ENCODE measurements around the gene RAB3IP.

RAB3IP gene

DNA sequence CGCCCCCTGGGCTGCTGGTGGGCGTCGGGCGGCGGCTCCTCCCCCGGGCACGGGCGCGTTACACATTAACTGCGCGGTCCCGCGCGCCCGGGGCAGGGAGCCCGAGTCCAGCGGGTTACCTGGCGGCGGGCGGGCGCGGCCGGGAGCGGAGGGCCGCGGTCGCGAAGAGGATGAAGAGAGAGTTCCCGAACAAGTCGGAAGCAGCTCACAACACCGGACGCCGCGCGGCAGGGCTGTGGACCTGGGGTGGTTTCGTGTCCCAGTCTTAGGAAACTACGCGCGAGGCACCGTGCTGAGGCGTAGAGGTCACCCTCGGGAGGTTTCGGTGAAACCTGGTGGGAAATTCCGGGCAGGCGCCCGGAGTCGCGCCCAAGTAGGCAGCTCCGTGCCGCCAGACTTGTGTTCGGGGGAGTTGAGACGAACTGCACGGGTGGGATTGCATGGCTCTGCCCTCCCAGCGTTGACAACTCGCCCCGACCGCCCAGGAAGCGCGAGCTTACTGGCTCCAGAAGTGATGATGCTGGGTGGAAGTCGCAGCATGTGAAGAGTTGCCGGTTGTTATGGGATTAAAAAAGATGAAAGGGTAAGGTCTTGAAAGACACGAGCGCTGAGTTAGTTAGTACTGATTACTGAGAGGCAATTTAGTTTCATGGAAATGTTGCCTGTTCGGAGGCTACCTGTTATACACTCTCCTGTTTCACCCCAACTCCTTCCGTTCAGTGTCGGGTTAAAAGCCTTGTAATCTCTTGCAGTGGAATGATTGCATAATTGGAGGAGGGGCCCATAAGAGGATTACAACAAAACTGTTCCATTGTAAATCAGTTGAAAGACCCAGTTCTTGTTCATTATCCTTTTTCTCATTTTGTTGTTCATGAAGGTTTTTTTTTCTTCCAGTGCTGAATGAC, 879 bp downstream of the RAB3IP start:
- H3K27me3 Mint-ChIP-seq (ENCODE audit: low read depth) = peaks cover 62% of the 10 kb centered on the region
- H3K4me3 Mint-ChIP-seq = peak overlapping the region; percentile 83 to 95 (median 88)
- no peaks in the 10 kb centered on the region for H3K9me3 Mint-ChIP-seq
- H3K27ac Mint-ChIP-seq = peak overlapping the region; percentile 80 to 94 (median 85)
- H3K4me1 Mint-ChIP-seq = peaks cover 17% of the 10 kb centered on the region
- H3K36me3 Mint-ChIP-seq (ENCODE audit: low read depth) = no peaks in the 10 kb centered on the region
- TF ChIP-seq, protein P1, sequence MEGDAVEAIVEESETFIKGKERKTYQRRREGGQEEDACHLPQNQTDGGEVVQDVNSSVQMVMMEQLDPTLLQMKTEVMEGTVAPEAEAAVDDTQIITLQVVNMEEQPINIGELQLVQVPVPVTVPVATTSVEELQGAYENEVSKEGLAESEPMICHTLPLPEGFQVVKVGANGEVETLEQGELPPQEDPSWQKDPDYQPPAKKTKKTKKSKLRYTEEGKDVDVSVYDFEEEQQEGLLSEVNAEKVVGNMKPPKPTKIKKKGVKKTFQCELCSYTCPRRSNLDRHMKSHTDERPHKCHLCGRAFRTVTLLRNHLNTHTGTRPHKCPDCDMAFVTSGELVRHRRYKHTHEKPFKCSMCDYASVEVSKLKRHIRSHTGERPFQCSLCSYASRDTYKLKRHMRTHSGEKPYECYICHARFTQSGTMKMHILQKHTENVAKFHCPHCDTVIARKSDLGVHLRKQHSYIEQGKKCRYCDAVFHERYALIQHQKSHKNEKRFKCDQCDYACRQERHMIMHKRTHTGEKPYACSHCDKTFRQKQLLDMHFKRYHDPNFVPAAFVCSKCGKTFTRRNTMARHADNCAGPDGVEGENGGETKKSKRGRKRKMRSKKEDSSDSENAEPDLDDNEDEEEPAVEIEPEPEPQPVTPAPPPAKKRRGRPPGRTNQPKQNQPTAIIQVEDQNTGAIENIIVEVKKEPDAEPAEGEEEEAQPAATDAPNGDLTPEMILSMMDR (IDR thresholded peaks at IDR 0.05; ENCODE audit: unreplicated experiment in 3 of 3) = no peak

DNA sequence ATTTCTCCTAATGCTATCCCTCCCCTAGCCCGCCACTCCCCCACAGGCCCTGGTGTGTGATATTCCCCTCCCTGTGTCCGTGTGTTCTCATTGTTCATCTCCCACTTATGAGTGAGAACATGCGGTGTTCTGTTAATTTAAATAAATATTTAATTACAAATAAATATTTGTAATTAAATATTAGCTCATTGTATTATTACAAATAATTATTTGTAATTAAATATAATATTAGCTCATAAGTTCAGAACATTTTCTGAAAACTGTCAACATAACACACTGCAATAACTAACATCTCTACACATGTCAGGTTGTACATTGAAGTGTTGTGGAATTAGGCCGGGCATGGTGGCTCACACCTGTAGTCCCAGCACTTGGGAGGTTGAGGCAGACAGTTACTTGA, 5.4 kb downstream of the RAB3IP start:
- no peaks in the 10 kb centered on the region for H3K9me3 Mint-ChIP-seq
- H3K4me3 Mint-ChIP-seq = no peak overlapping the region
- TF ChIP-seq, protein P1 (IDR thresholded peaks at IDR 0.05; ENCODE audit: unreplicated experiment in 3 of 3) = no peak
- peaks cover 17% of the 10 kb centered on the region for H3K4me1 Mint-ChIP-seq
- H3K36me3 Mint-ChIP-seq (ENCODE audit: low read depth) = peaks cover under 1% of the 10 kb centered on the region
- H3K27ac Mint-ChIP-seq = no peak overlapping the region
- H3K27me3 Mint-ChIP-seq (ENCODE audit: low read depth) = peaks cover 43% of the 10 kb centered on the region

DNA sequence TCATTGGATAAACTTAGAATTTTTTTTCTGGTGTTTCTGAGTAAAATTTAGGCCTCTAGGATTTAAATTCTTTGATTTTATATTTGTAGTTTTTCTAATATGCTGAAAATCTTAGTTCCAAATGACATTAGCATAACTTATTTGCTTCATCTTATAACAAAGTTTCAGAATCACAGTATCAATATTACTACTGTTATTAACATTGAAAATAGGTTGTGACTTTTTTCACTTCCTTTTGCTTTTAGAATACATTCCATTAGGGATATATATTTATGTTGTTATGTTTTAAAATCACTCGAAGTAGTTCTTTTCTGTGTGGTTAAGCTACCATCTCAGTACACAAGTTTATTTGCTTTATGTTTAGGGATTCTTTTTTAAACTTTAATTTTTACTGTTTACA, 12.8 kb downstream of the RAB3IP start:
- TF ChIP-seq, protein P1 (IDR thresholded peaks at IDR 0.05; ENCODE audit: unreplicated experiment in 3 of 3) = no peak
- no peaks in the 10 kb centered on the region for H3K27me3 Mint-ChIP-seq (ENCODE audit: low read depth)
- H3K9me3 Mint-ChIP-seq = peaks cover 5% of the 10 kb centered on the region
- H3K4me1 Mint-ChIP-seq = no peaks in the 10 kb centered on the region
- H3K27ac Mint-ChIP-seq = no peak overlapping the region
- peaks cover 23% of the 10 kb centered on the region for H3K36me3 Mint-ChIP-seq (ENCODE audit: low read depth)
- H3K4me3 Mint-ChIP-seq = no peak overlapping the region

DNA sequence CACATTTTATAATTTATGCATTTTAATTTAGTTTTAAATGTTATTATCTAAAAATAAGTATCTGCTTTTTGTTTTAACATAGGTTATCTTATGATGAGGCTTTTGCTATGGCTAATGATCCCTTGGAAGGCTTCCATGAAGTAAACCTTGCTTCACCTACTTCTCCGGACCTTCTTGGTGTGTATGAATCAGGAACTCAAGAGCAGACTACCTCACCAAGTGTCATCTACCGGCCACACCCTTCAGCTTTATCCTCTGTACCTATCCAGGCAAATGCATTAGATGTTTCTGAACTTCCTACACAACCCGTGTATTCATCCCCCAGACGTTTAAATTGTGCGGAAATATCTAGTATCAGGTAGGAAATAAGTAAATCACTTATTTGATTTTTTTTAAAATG, 16.6 kb downstream of the RAB3IP start:
- TF ChIP-seq, protein P1 (IDR thresholded peaks at IDR 0.05; ENCODE audit: unreplicated experiment in 3 of 3) = no peak
- H3K4me3 Mint-ChIP-seq = no peak overlapping the region

DNA sequence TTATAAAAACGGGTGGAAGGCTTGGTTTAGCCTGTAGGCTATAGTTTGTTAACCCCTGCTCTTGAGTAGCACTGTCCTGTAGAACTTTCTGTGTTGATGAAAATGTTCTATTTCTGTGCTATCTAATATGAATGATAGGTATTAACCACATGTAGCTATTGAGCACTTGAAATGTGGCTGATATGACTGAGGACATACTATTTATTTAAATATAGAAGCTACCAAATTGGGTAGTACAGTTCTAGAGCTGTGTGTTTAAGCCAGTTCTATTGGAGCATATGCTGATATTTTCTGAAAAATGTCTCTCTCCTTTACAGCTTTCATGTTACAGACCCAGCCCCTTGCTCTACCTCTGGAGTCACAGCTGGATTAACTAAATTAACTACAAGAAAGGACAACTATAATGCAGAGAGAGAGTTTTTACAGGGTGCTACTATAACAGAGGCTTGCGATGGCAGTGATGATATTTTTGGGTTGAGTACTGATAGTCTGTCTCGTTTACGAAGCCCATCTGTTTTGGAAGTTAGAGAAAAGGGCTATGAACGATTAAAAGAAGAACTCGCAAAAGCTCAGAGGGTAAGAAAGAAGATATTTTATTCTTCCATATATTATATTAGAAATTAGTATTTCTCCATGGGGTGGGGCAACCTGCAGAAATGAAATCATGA, 17.6 kb downstream of the RAB3IP start:
- Mint-ChIP-seq H3K27ac (no peak overlapping the region), H3K27me3 (ENCODE audit: low read depth) (no peaks in the 10 kb centered on the region), H3K4me1 (no peaks in the 10 kb centered on the region), H3K9me3 (peaks cover 20% of the 10 kb centered on the region), H3K4me3 (no peak overlapping the region), H3K36me3 (ENCODE audit: low read depth) (peaks cover 54% of the 10 kb centered on the region)
- TF ChIP-seq, protein P1 (IDR thresholded peaks at IDR 0.05; ENCODE audit: unreplicated experiment in 3 of 3) = no peak

More for the DNA sequence above, 16.6 kb downstream of the RAB3IP start:
- Mint-ChIP-seq H3K4me1 (no peaks in the 10 kb centered on the region), H3K9me3 (peaks cover 14% of the 10 kb centered on the region), H3K27me3 (ENCODE audit: low read depth) (no peaks in the 10 kb centered on the region), H3K36me3 (ENCODE audit: low read depth) (peaks cover 45% of the 10 kb centered on the region), H3K27ac (no peak overlapping the region)

Measured in nephron (organoid).